Measurements from ENCODE around the gene ADAMTS2. TPM values are rescaled to one million over a fixed set of nuclear protein-coding genes. Genes with fewer than 3 reads are reported as not detected.

ADAMTS2 gene
- total RNA-seq, 1 experiment from 2014 or later, result 3.9 TPM

GRCh38 chr5:179148703-179149170 is 196.5 kb downstream of the ADAMTS2 start:
- RAD21 ChIA-PET (ENCODE audit: low non-redundant PET in 1 of 2, low total read pairs in 2 of 2, uncharacterized antibody in 2 of 2, unreplicated experiment in 2 of 2), result no interaction called here
- no peak overlapping the region for H3K9ac ChIP-seq (ENCODE audit: low read length)
- TF ChIP-seq ATF3 (IDR thresholded peaks at IDR 0.05) (no peak), TCF7L2 (IDR thresholded peaks at IDR 0.05; ENCODE audit: borderline replicate concordance, extremely low read depth, insufficient read depth, insufficient read length) (no peak), ZNF274 (IDR thresholded peaks at IDR 0.05; ENCODE audit: low read depth, low read length) (no peak), FOSL1 (IDR thresholded peaks at IDR 0.05; ENCODE audit: low read depth) (no peak), CBX3 (IDR thresholded peaks at IDR 0.05; ENCODE audit: low read depth) (no peak), SIN3A (IDR thresholded peaks at IDR 0.05; ENCODE audit: low read depth) (no peak), POLR2A (IDR thresholded peaks at IDR 0.05; ENCODE audit: borderline replicate concordance, extremely low read depth, insufficient read depth, insufficient read length) (no peak), SRF (IDR thresholded peaks at IDR 0.05; ENCODE audit: low read depth) (no peak)
- H3K4me2 ChIP-seq (ENCODE audit: low read length), result no peak overlapping the region
- CTCF ChIA-PET, result no interaction called here
- no peak for DNase-seq (ENCODE audit: low read depth, low spot score)
- no peak overlapping the region for H3K27ac ChIP-seq (ENCODE audit: low read depth, low read length)
- no TSS peak for BruUV-seq (replicated peaks)
- H3K36me3 ChIP-seq (ENCODE audit: control insufficient read depth in 1 of 2, insufficient read depth in 2 of 2, low read length in 2 of 2), result no peaks in the 10 kb centered on the region
- H4K20me1 ChIP-seq (ENCODE audit: insufficient read depth), result no peaks in the 10 kb centered on the region
- no peaks in the 10 kb centered on the region for H3K4me1 ChIP-seq (ENCODE audit: control insufficient read depth in 1 of 2, insufficient read depth in 2 of 2, low read length in 2 of 2)
- intact Hi-C loops (cut with micrococcal nuclease), result no loop called here
- no peaks in the 10 kb centered on the region for H3K9me3 ChIP-seq (ENCODE audit: control insufficient read depth in 1 of 2, insufficient read depth in 1 of 2, low read depth in 1 of 2, low read length in 2 of 2)
- no peak overlapping the region for H3K4me3 ChIP-seq (replicated peaks in 1 of 2; ENCODE audit: low read depth in 1 of 2, low read length in 2 of 2)
- H3K9me2 ChIP-seq (ENCODE audit: insufficient read depth), result no peaks in the 10 kb centered on the region
- POLR2A ChIA-PET, result no interaction called here
- no peak overlapping the region for H2AFZ ChIP-seq (ENCODE audit: low read depth, low read length, poor library complexity, severe bottlenecking)
- ATAC-seq, result no peak
- H3K79me2 ChIP-seq (ENCODE audit: insufficient read depth, low read length), result no peaks in the 10 kb centered on the region
- no peaks in the 10 kb centered on the region for H3K27me3 ChIP-seq (ENCODE audit: insufficient read depth, low read length)

GRCh38 chr5:179147991-179148702 is 197.1 kb downstream of the ADAMTS2 start:
- no peak for DNase-seq (ENCODE audit: low read depth, low spot score)
- ChIA-PET CTCF (no interaction called here), POLR2A (no interaction called here), RAD21 (ENCODE audit: low non-redundant PET in 1 of 2, low total read pairs in 2 of 2, uncharacterized antibody in 2 of 2, unreplicated experiment in 2 of 2) (no interaction called here)
- TF ChIP-seq JUND (IDR thresholded peaks at IDR 0.05) (no peak), CBX3 (IDR thresholded peaks at IDR 0.05; ENCODE audit: low read depth) (no peak), SIN3A (IDR thresholded peaks at IDR 0.05; ENCODE audit: low read depth) (no peak), EZH2 (IDR thresholded peaks at IDR 0.05) (no peak), ZBTB33 (IDR thresholded peaks at IDR 0.05; ENCODE audit: extremely low read depth, insufficient replicate concordance, low read length) (no peak), FOSL1 (IDR thresholded peaks at IDR 0.05; ENCODE audit: low read depth) (no peak), CTCF (IDR thresholded peaks at IDR 0.05 in 2 of 3, conservative IDR thresholded peaks at IDR 0.05 in 1 of 3; ENCODE audit: borderline replicate concordance in 1 of 3, insufficient read depth in 1 of 3, low read depth in 2 of 3, low read length in 2 of 3) (no peak), YY1 (IDR thresholded peaks at IDR 0.05; ENCODE audit: extremely low read depth, insufficient replicate concordance, low read depth, low read length) (no peak), EGR1 (IDR thresholded peaks at IDR 0.05; ENCODE audit: low read depth) (no peak)
- Histone ChIP-seq H3K27me3 (ENCODE audit: insufficient read depth, low read length) (no peaks in the 10 kb centered on the region), H3K36me3 (ENCODE audit: control insufficient read depth in 1 of 2, insufficient read depth in 2 of 2, low read length in 2 of 2) (no peaks in the 10 kb centered on the region), H3K4me2 (ENCODE audit: low read length) (no peak overlapping the region), H3K9me3 (ENCODE audit: control insufficient read depth in 1 of 2, insufficient read depth in 1 of 2, low read depth in 1 of 2, low read length in 2 of 2) (no peaks in the 10 kb centered on the region), H3K27ac (ENCODE audit: low read depth, low read length) (no peak overlapping the region), H4K20me1 (ENCODE audit: insufficient read depth) (no peaks in the 10 kb centered on the region), H3K79me2 (ENCODE audit: insufficient read depth, low read length) (no peaks in the 10 kb centered on the region), H2AFZ (ENCODE audit: low read depth, low read length, poor library complexity, severe bottlenecking) (no peak overlapping the region), H3K9me2 (ENCODE audit: insufficient read depth) (no peaks in the 10 kb centered on the region), H3K4me3 (replicated peaks in 1 of 2; ENCODE audit: low read depth in 1 of 2, low read length in 2 of 2) (no peak overlapping the region), H3K4me1 (ENCODE audit: control insufficient read depth in 1 of 2, insufficient read depth in 2 of 2, low read length in 2 of 2) (no peaks in the 10 kb centered on the region), H3K9ac (ENCODE audit: low read length) (no peak overlapping the region)
- no peak for ATAC-seq
- intact Hi-C loops (cut with micrococcal nuclease), result no loop called here
- no TSS peak for BruUV-seq (replicated peaks)

Measured in HCT116 (cell line).